ENCODE data around the gene CCDC138. TPM values are rescaled to one million over a fixed set of nuclear protein-coding genes. Genes with fewer than 3 reads are reported as not detected.

CCDC138 gene
- total RNA-seq, 1 experiment from 2014 or later, result 25.8 TPM

GRCh38 chr2:108852375-108852774 is 65.8 kb downstream of the CCDC138 start:
- Histone ChIP-seq H3K9me3 (ENCODE audit: low read depth, low read length, poor library complexity, severe bottlenecking) (no peaks in the 10 kb centered on the region), H3K36me3 (ENCODE audit: insufficient read depth, low read length, poor library complexity, severe bottlenecking) (peaks cover 22% of the 10 kb centered on the region), H3K27ac (ENCODE audit: low read depth, low read length, poor library complexity, severe bottlenecking) (no peak overlapping the region), H3K4me1 (ENCODE audit: insufficient read depth, low read length, poor library complexity, severe bottlenecking) (no peaks in the 10 kb centered on the region), H3K4me3 (ENCODE audit: low read depth, low read length, poor library complexity, severe bottlenecking) (no peak overlapping the region), H3K27me3 (replicated peaks; ENCODE audit: insufficient read depth, low read depth, low read length, poor library complexity) (no peaks in the 10 kb centered on the region)
- no peak for DNase-seq (ENCODE audit: low spot score)
- CTCF ChIA-PET, result no interaction called here
- no peak for TF ChIP-seq CTCF (conservative IDR thresholded peaks at IDR 0.05; ENCODE audit: low read depth, low read length)
- no peak for TF ChIP-seq EZH2 (IDR thresholded peaks at IDR 0.05; ENCODE audit: borderline replicate concordance, low read depth, low read length, poor library complexity, severe bottlenecking)
- POLR2A ChIA-PET (ENCODE audit: low non-redundant PET), result no interaction called here
- BruUV-seq (replicated peaks), result no TSS peak
- intact Hi-C loops (cut with micrococcal nuclease; ENCODE audit: unreplicated experiment), result loop anchor here (10.0 kb wide), 1 partner anchor 662 kb away; no protein-coding TSS in a partner anchor

GRCh38 chr2:108853421-108853820 is 66.8 kb downstream of the CCDC138 start:
- Histone ChIP-seq H3K4me1 (ENCODE audit: insufficient read depth, low read length, poor library complexity, severe bottlenecking) (no peaks in the 10 kb centered on the region), H3K27ac (ENCODE audit: low read depth, low read length, poor library complexity, severe bottlenecking) (no peak overlapping the region), H3K27me3 (replicated peaks; ENCODE audit: insufficient read depth, low read depth, low read length, poor library complexity) (no peaks in the 10 kb centered on the region), H3K9me3 (ENCODE audit: low read depth, low read length, poor library complexity, severe bottlenecking) (no peaks in the 10 kb centered on the region), H3K4me3 (ENCODE audit: low read depth, low read length, poor library complexity, severe bottlenecking) (no peak overlapping the region), H3K36me3 (ENCODE audit: insufficient read depth, low read length, poor library complexity, severe bottlenecking) (peaks cover 15% of the 10 kb centered on the region)
- POLR2A ChIA-PET (ENCODE audit: low non-redundant PET), result no interaction called here
- intact Hi-C loops (cut with micrococcal nuclease; ENCODE audit: unreplicated experiment), result loop anchor here (10.0 kb wide), 1 partner anchor 661 kb away; no protein-coding TSS in a partner anchor
- DNase-seq (ENCODE audit: low spot score), result no peak
- BruUV-seq (replicated peaks), result no TSS peak
- CTCF ChIA-PET, result interaction anchor here (0.6 kb wide), 1 partner anchor 82 kb away, joined by 5 read pairs; no protein-coding TSS in a partner anchor
- TF ChIP-seq EZH2 (IDR thresholded peaks at IDR 0.05; ENCODE audit: borderline replicate concordance, low read depth, low read length, poor library complexity, severe bottlenecking) (no peak), CTCF (conservative IDR thresholded peaks at IDR 0.05; ENCODE audit: low read depth, low read length) (no peak)

- TF ChIP-seq CTCF (conservative IDR thresholded peaks at IDR 0.05; ENCODE audit: low read depth, low read length) (no peak), EZH2 (IDR thresholded peaks at IDR 0.05; ENCODE audit: borderline replicate concordance, low read depth, low read length, poor library complexity, severe bottlenecking) (no peak)
- DNase-seq (ENCODE audit: low spot score), result no peak
- no TSS peak for BruUV-seq (replicated peaks)
These were observed 67.9 kb downstream of the CCDC138 start for GRCh38 chr2:108854484-108854883.

More at GRCh38 chr2:108854484-108854883, 67.9 kb downstream of the CCDC138 start:
- Histone ChIP-seq H3K36me3 (ENCODE audit: insufficient read depth, low read length, poor library complexity, severe bottlenecking) (peaks cover 7% of the 10 kb centered on the region), H3K4me1 (ENCODE audit: insufficient read depth, low read length, poor library complexity, severe bottlenecking) (no peaks in the 10 kb centered on the region), H3K9me3 (ENCODE audit: low read depth, low read length, poor library complexity, severe bottlenecking) (no peaks in the 10 kb centered on the region), H3K27me3 (replicated peaks; ENCODE audit: insufficient read depth, low read depth, low read length, poor library complexity) (no peaks in the 10 kb centered on the region), H3K27ac (ENCODE audit: low read depth, low read length, poor library complexity, severe bottlenecking) (no peak overlapping the region), H3K4me3 (ENCODE audit: low read depth, low read length, poor library complexity, severe bottlenecking) (no peak overlapping the region)
- intact Hi-C loops (cut with micrococcal nuclease; ENCODE audit: unreplicated experiment), result loop anchor here (10.0 kb wide), 1 partner anchor 660 kb away; no protein-coding TSS in a partner anchor
- ChIA-PET CTCF (no interaction called here), POLR2A (ENCODE audit: low non-redundant PET) (no interaction called here)
